ENCODE data around the gene RAB32. TPM values are rescaled to one million over a fixed set of nuclear protein-coding genes. Genes with fewer than 3 reads are reported as not detected.

The RAB32 gene
- total RNA-seq, 1 donor from 2014 or later, result 54.2 TPM

GRCh38 chr6:146546443-146547043 is 2.9 kb downstream of the RAB32 start:
- H3K9me3 Mint-ChIP-seq (ENCODE audit: unreplicated experiment), result peaks cover 3% of the 10 kb centered on the region
- no peaks in the 10 kb centered on the region for H3K27me3 Mint-ChIP-seq (ENCODE audit: unreplicated experiment)
- H3K27ac Mint-ChIP-seq (ENCODE audit: unreplicated experiment), result peak overlapping the region; percentile 99

GRCh38 chr6:146547889-146548288 is 4.3 kb downstream of the RAB32 start:
- no peaks in the 10 kb centered on the region for H3K9me3 Mint-ChIP-seq (ENCODE audit: unreplicated experiment)
- H3K27ac Mint-ChIP-seq (ENCODE audit: unreplicated experiment), result no peak overlapping the region
- DNase-seq (ENCODE audit: extremely low spot score, unreplicated experiment), result no peak
- TF ChIP-seq CTCF (IDR thresholded peaks at IDR 0.05), result no peak
- peaks cover 33% of the 10 kb centered on the region for H3K36me3 Mint-ChIP-seq (ENCODE audit: unreplicated experiment)
- no peak overlapping the region for H3K4me3 Mint-ChIP-seq (ENCODE audit: unreplicated experiment)
- H3K27me3 Mint-ChIP-seq (ENCODE audit: unreplicated experiment), result no peaks in the 10 kb centered on the region
- peaks cover 54% of the 10 kb centered on the region for H3K4me1 Mint-ChIP-seq (ENCODE audit: unreplicated experiment)

More at GRCh38 chr6:146546443-146547043, 2.9 kb downstream of the RAB32 start:
- TF ChIP-seq CTCF (IDR thresholded peaks at IDR 0.05), result no peak
- peak overlapping the region; percentile 100 for H3K4me3 Mint-ChIP-seq (ENCODE audit: unreplicated experiment)
- H3K36me3 Mint-ChIP-seq (ENCODE audit: unreplicated experiment), result peaks cover 24% of the 10 kb centered on the region
- no peak for DNase-seq (ENCODE audit: extremely low spot score, unreplicated experiment)
- H3K4me1 Mint-ChIP-seq (ENCODE audit: unreplicated experiment), result peaks cover 52% of the 10 kb centered on the region

- Mint-ChIP-seq H3K9me3 (ENCODE audit: unreplicated experiment) (no peaks in the 10 kb centered on the region), H3K27me3 (ENCODE audit: unreplicated experiment) (no peaks in the 10 kb centered on the region), H3K36me3 (ENCODE audit: unreplicated experiment) (peaks cover 39% of the 10 kb centered on the region), H3K4me1 (ENCODE audit: unreplicated experiment) (peaks cover 54% of the 10 kb centered on the region), H3K27ac (ENCODE audit: unreplicated experiment) (no peak overlapping the region), H3K4me3 (ENCODE audit: unreplicated experiment) (no peak overlapping the region)
- no peak for DNase-seq (ENCODE audit: extremely low spot score, unreplicated experiment)
- TF ChIP-seq CTCF (IDR thresholded peaks at IDR 0.05), result no peak
These were observed 5.3 kb downstream of the RAB32 start for GRCh38 chr6:146548898-146549374.

- H3K27ac Mint-ChIP-seq (ENCODE audit: unreplicated experiment), result no peak overlapping the region
- H3K9me3 Mint-ChIP-seq (ENCODE audit: unreplicated experiment), result no peaks in the 10 kb centered on the region
- peaks cover 39% of the 10 kb centered on the region for H3K4me1 Mint-ChIP-seq (ENCODE audit: unreplicated experiment)
- no peak overlapping the region for H3K4me3 Mint-ChIP-seq (ENCODE audit: unreplicated experiment)
- H3K36me3 Mint-ChIP-seq (ENCODE audit: unreplicated experiment), result peaks cover 54% of the 10 kb centered on the region
- H3K27me3 Mint-ChIP-seq (ENCODE audit: unreplicated experiment), result no peaks in the 10 kb centered on the region
- no peak for TF ChIP-seq CTCF (IDR thresholded peaks at IDR 0.05)
- DNase-seq (ENCODE audit: extremely low spot score, unreplicated experiment), result no peak
These were observed 7.3 kb downstream of the RAB32 start for GRCh38 chr6:146550911-146551310.

- DNase-seq (ENCODE audit: extremely low spot score, unreplicated experiment), result no peak
- Mint-ChIP-seq H3K36me3 (ENCODE audit: unreplicated experiment) (peaks cover 55% of the 10 kb centered on the region), H3K27me3 (ENCODE audit: unreplicated experiment) (no peaks in the 10 kb centered on the region), H3K4me1 (ENCODE audit: unreplicated experiment) (peaks cover 32% of the 10 kb centered on the region), H3K4me3 (ENCODE audit: unreplicated experiment) (no peak overlapping the region), H3K27ac (ENCODE audit: unreplicated experiment) (peak overlapping the region; percentile 0), H3K9me3 (ENCODE audit: unreplicated experiment) (no peaks in the 10 kb centered on the region)
- TF ChIP-seq CTCF (IDR thresholded peaks at IDR 0.05), result no peak
These were observed 7.9 kb downstream of the RAB32 start for GRCh38 chr6:146551545-146551944.

All from osteocyte (in vitro differentiated cells).